HG03135 (cell line): ENCODE data around the gene AP2A1.
A peak's percentile ranks its signal among the peaks of the same experiment; 100 is the strongest.

ENCODE experiments used
- ATAC-seq: cut with Tn5 transposase; IDR thresholded peaks from one replicate; pipeline ENCODE4 v1.9.1; 2021; ENCODE audit warnings: mild to moderate bottlenecking, moderate library complexity; ENCODE audit not compliant: unreplicated experiment

The AP2A1 gene

GRCh38 chr19:49837009-49837310 is 70.2 kb downstream of the AP2A1 start:
- no peak for ATAC-seq

GRCh38 chr19:49837425-49837824 is 70.6 kb downstream of the AP2A1 start:
- no peak for ATAC-seq

- no peak for ATAC-seq
Observed at GRCh38 chr19:49838885-49839588, 72.2 kb downstream of the AP2A1 start.

- no peak for ATAC-seq
Observed at GRCh38 chr19:49839713-49840112, 72.9 kb downstream of the AP2A1 start.

GRCh38 chr19:49840321-49840720 is 73.5 kb downstream of the AP2A1 start:
- no peak for ATAC-seq

GRCh38 chr19:49840736-49841249 is 74.0 kb downstream of the AP2A1 start:
- ATAC-seq: no peak

GRCh38 chr19:49843265-49843664 is 76.5 kb downstream of the AP2A1 start:
- no peak for ATAC-seq

- no peak for ATAC-seq
Observed at GRCh38 chr19:49844138-49845095, 77.6 kb downstream of the AP2A1 start.

GRCh38 chr19:49845414-49845813 is 78.6 kb downstream of the AP2A1 start:
- ATAC-seq: no peak

GRCh38 chr19:49846408-49846807 is 79.6 kb downstream of the AP2A1 start:
- no peak for ATAC-seq

- ATAC-seq: no peak
Observed at GRCh38 chr19:49847731-49848696, 81.2 kb downstream of the AP2A1 start.

- ATAC-seq: no peak
Observed at GRCh38 chr19:49848938-49849337, 82.1 kb downstream of the AP2A1 start.

GRCh38 chr19:49849433-49850220 is 82.8 kb downstream of the AP2A1 start:
- ATAC-seq: no peak

GRCh38 chr19:49850221-49850486 is 83.4 kb downstream of the AP2A1 start:
- no peak for ATAC-seq

- ATAC-seq: peak; percentile 71
Observed at GRCh38 chr19:49850487-49851342, 83.9 kb downstream of the AP2A1 start, which contains the start of gene PTOV1. Gene PTOV1, plus strand, starts transcription at chr19:49851159.

GRCh38 chr19:49851456-49852259 is 84.9 kb downstream of the AP2A1 start:
- ATAC-seq: no peak

- ATAC-seq: no peak
Observed at GRCh38 chr19:49852631-49853126, 85.9 kb downstream of the AP2A1 start.

- ATAC-seq: no peak
Observed at GRCh38 chr19:49853852-49854377, 87.1 kb downstream of the AP2A1 start.
